ENCODE data around the gene STX3.

The STX3 gene

GRCh38 chr11:59754859-59755700 is at the start of gene STX3:
STX3 (plus strand) TSS chr11:59755376; CDS start chr11:59755606, 230 bp downstream.
- peak; percentile 77 for DNase-seq

- no peak for DNase-seq
These were observed 48.5 kb upstream of the STX3 start for GRCh38 chr11:59706518-59707285.

GRCh38 chr11:59707371-59707770 is 47.8 kb upstream of the STX3 start:
- no peak for DNase-seq

- DNase-seq: no peak
These were observed 46.6 kb upstream of the STX3 start for GRCh38 chr11:59708537-59708936.

GRCh38 chr11:59710136-59710847 is 44.9 kb upstream of the STX3 start:
- no peak for DNase-seq

GRCh38 chr11:59713745-59714144 is 41.4 kb upstream of the STX3 start, which contains the start of gene OR10V1:
OR10V1 (minus strand) TSS chr11:59713845; CDS start chr11:59713845, 0 bp downstream.
- DNase-seq: no peak

- no peak for DNase-seq
These were observed 39.1 kb upstream of the STX3 start for GRCh38 chr11:59716051-59716450.

- no peak for DNase-seq
These were observed 35.6 kb upstream of the STX3 start for GRCh38 chr11:59719556-59719955.

GRCh38 chr11:59724066-59724465 is 31.1 kb upstream of the STX3 start:
- no peak for DNase-seq

GRCh38 chr11:59727426-59727825 is 27.8 kb upstream of the STX3 start:
- no peak for DNase-seq

- DNase-seq: no peak
These were observed 27.0 kb upstream of the STX3 start for GRCh38 chr11:59728154-59728553.

- no peak for DNase-seq
These were observed 26.3 kb upstream of the STX3 start for GRCh38 chr11:59728913-59729312.

GRCh38 chr11:59729834-59730233 is 25.3 kb upstream of the STX3 start:
- DNase-seq: no peak

GRCh38 chr11:59730896-59731565 is 24.1 kb upstream of the STX3 start:
- DNase-seq: no peak

GRCh38 chr11:59746111-59746510 is 9.1 kb upstream of the STX3 start:
- DNase-seq: no peak

GRCh38 chr11:59753650-59754493 is 1.3 kb upstream of the STX3 start:
- peak; percentile 78 for DNase-seq

- DNase-seq: peak; percentile 39
These were observed 700 bp upstream of the STX3 start for GRCh38 chr11:59754494-59754858.

GRCh38 chr11:59755701-59756557 is 753 bp downstream of the STX3 start:
- peak; percentile 63 for DNase-seq

GRCh38 chr11:59756558-59756840 is 1.3 kb downstream of the STX3 start:
- no peak for DNase-seq

GRCh38 chr11:59756845-59757244 is 1.7 kb downstream of the STX3 start:
- no peak for DNase-seq

GRCh38 chr11:59758401-59759037 is 3.3 kb downstream of the STX3 start:
- DNase-seq: no peak
